Dendritic cell treated with granulocyte-macrophage colony-stimulating factor and Interleukin-4, amounts not matched to agents 40 ng/mL and 50 ng/mL, for 4 days (primary cell): ENCODE results near the gene GALNT12.

Experiments
- H3K27ac Mint-ChIP-seq: one replicate; pipeline ENCODE4 v1.8.0; 2022; ENCODE audit warnings: mild to moderate bottlenecking, mixed read lengths
- H3K27me3 Mint-ChIP-seq: one replicate; pipeline ENCODE4 v1.8.0; 2022; ENCODE audit warnings: mild to moderate bottlenecking, mixed read lengths
- H3K36me3 Mint-ChIP-seq: one replicate; pipeline ENCODE4 v1.8.0; 2022; ENCODE audit warnings: low read depth, mixed read lengths
- H3K4me1 Mint-ChIP-seq: one replicate; pipeline ENCODE4 v1.8.0; 2022; ENCODE audit warnings: low read depth, mixed read lengths
- H3K4me3 Mint-ChIP-seq: one replicate; pipeline ENCODE4 v1.8.0; 2022; ENCODE audit warnings: mild to moderate bottlenecking, moderate library complexity, mixed read lengths
- H3K9me3 Mint-ChIP-seq: one replicate; pipeline ENCODE4 v1.8.0; 2022; ENCODE audit warnings: mixed read lengths
- intact Hi-C: fragments of 100-400 bp; cut with micrococcal nuclease; formaldehyde crosslinking; loops from one replicate; pipeline ENCODE4 v1.15.0; 2022

Gene GALNT12

DNA sequence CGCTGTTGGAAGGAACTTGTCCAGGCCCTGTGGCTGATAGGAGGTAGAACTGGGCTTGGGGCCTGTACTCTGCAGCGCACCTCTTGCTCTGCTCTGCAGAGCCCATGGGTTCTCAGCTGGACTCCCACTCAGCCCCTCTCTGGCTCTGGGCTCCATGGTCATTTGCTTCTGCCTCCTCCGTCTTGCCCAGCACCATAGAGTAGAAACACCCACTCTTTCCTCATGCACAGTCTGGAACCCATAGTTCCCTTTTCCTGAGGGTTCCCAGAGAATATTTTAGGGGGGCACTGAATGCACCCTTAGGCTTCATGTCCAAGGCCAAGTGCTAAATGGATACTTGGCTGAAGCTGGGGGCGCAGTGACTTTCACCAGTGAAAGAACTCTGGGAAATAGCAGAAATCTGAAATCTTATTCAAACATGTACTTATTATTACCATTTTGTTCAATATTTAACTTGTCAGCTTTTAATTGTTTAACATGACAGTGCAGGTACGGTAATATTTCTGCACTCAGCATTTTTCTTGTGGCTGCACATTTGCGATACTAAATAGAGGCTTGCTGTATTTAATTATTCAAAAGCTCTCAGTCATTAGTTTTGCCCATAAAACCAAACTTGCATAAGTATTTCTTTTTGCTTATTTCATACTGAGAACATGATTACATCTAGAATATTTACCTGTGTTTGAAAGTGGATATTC lies 31.5 kb downstream of the GALNT12 start:
- H3K36me3 Mint-ChIP-seq: no peaks in the 10 kb centered on the region
- intact Hi-C loops: no loop called here
- H3K27ac Mint-ChIP-seq: no peak overlapping the region
- peaks cover 2% of the 10 kb centered on the region for H3K27me3 Mint-ChIP-seq
- H3K4me3 Mint-ChIP-seq: no peak overlapping the region
- peaks cover 39% of the 10 kb centered on the region for H3K4me1 Mint-ChIP-seq
- H3K9me3 Mint-ChIP-seq: no peaks in the 10 kb centered on the region

- Mint-ChIP-seq H3K27ac (no peak overlapping the region), H3K4me1 (peaks cover 32% of the 10 kb centered on the region), H3K4me3 (no peak overlapping the region), H3K9me3 (no peaks in the 10 kb centered on the region), H3K36me3 (no peaks in the 10 kb centered on the region), H3K27me3 (peaks cover under 1% of the 10 kb centered on the region)
- intact Hi-C loops: no loop called here
These were observed 32.3 kb downstream of the GALNT12 start for GRCh38 chr9:98839724-98840123.

DNA sequence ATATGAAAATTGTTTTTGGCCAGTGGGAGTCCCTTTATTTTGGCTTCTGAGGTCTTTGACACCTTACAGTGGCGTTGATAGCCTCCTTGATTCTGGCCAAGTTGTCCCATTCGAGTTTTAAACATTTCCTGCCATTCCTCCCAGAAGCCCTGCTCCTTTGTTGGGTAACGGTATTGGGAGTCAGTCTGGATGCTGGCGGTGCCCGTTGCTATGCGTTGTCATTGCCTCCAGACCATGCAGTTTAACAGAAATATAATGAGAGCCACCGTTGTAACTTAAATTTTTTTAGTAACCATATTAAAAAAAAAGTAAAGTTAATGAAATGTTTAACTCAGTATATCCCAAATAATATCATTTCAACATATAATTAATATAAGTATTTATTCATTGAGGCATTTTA lies 35.0 kb downstream of the GALNT12 start:
- Mint-ChIP-seq H3K27me3 (no peaks in the 10 kb centered on the region), H3K36me3 (no peaks in the 10 kb centered on the region), H3K4me1 (peaks cover 20% of the 10 kb centered on the region), H3K9me3 (no peaks in the 10 kb centered on the region), H3K27ac (no peak overlapping the region), H3K4me3 (no peak overlapping the region)
- intact Hi-C loops: no loop called here

DNA sequence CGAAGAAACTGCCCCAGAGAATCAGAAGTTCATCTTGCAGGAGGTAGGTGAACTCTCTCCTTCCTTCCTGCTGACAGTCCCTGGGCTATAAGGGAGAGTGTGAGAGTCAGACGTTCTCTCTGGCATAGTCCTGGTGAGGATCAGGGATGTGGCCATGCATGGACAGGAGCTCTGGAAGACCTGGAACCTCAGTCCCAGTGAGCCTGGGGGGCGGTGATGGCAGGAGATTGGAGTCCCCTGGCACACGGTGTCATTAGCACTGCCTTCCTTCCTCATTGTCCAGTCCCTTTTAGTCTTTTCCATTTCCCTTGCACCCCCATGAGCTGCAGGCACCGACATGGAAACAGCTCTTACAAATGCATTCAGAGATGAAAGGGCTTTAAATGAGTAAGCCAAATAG lies 38.6 kb downstream of the GALNT12 start:
- no peaks in the 10 kb centered on the region for H3K36me3 Mint-ChIP-seq
- H3K9me3 Mint-ChIP-seq: no peaks in the 10 kb centered on the region
- H3K4me1 Mint-ChIP-seq: peaks cover 10% of the 10 kb centered on the region
- intact Hi-C loops: loop anchor here (5.0 kb wide), 2 partner anchors 131 to 296 kb away; no protein-coding TSS in a partner anchor
- no peak overlapping the region for H3K27ac Mint-ChIP-seq
- no peak overlapping the region for H3K4me3 Mint-ChIP-seq
- H3K27me3 Mint-ChIP-seq: peaks cover 2% of the 10 kb centered on the region

GRCh38 chr9:98846879-98847278 lies 39.4 kb downstream of the GALNT12 start:
- peaks cover 2% of the 10 kb centered on the region for H3K27me3 Mint-ChIP-seq
- peaks cover 18% of the 10 kb centered on the region for H3K4me1 Mint-ChIP-seq
- H3K36me3 Mint-ChIP-seq: no peaks in the 10 kb centered on the region
- no peak overlapping the region for H3K27ac Mint-ChIP-seq
- no peak overlapping the region for H3K4me3 Mint-ChIP-seq
- no peaks in the 10 kb centered on the region for H3K9me3 Mint-ChIP-seq
- intact Hi-C loops: loop anchor here (5.0 kb wide), 2 partner anchors 130 to 295 kb away; no protein-coding TSS in a partner anchor

GRCh38 chr9:98848450-98849149 lies 41.1 kb downstream of the GALNT12 start:
- peaks cover 26% of the 10 kb centered on the region for H3K4me1 Mint-ChIP-seq
- H3K4me3 Mint-ChIP-seq: no peak overlapping the region
- H3K36me3 Mint-ChIP-seq: no peaks in the 10 kb centered on the region
- intact Hi-C loops: loop anchor here (1.0 to 5.0 kb wide), 3 partner anchors 129 to 294 kb away; no protein-coding TSS in a partner anchor
- peaks cover 2% of the 10 kb centered on the region for H3K27me3 Mint-ChIP-seq
- H3K27ac Mint-ChIP-seq: no peak overlapping the region
- no peaks in the 10 kb centered on the region for H3K9me3 Mint-ChIP-seq

DNA sequence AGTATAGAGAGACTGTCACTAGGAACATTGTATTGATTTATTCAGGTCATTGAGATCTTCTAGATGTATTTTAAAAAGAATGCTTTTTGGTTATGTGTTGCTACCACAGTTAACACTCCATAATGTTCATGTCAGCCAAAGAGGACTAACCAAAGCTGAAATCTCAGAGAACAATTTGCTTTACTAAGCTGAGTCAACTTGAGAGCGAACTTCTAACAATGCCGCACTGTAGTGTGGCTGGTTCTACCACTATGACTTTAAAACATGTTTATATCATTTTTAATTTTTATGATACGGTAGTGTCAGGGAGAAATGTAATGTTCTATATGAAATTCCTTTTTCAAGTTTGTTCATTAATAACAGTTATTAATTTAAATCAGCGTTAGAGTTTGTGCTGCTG lies 42.1 kb downstream of the GALNT12 start:
- intact Hi-C loops: loop anchor here (5.0 kb wide), 2 partner anchors 128 to 293 kb away; no protein-coding TSS in a partner anchor
- H3K4me3 Mint-ChIP-seq: no peak overlapping the region
- H3K4me1 Mint-ChIP-seq: peaks cover 31% of the 10 kb centered on the region
- peaks cover 2% of the 10 kb centered on the region for H3K27me3 Mint-ChIP-seq
- H3K27ac Mint-ChIP-seq: no peak overlapping the region
- H3K36me3 Mint-ChIP-seq: no peaks in the 10 kb centered on the region
- H3K9me3 Mint-ChIP-seq: no peaks in the 10 kb centered on the region

GRCh38 chr9:98850851-98851729 lies 43.6 kb downstream of the GALNT12 start:
- H3K4me3 Mint-ChIP-seq: no peak overlapping the region
- peaks cover 2% of the 10 kb centered on the region for H3K27me3 Mint-ChIP-seq
- H3K4me1 Mint-ChIP-seq: peaks cover 31% of the 10 kb centered on the region
- no peaks in the 10 kb centered on the region for H3K36me3 Mint-ChIP-seq
- intact Hi-C loops: no loop called here
- H3K27ac Mint-ChIP-seq: no peak overlapping the region
- H3K9me3 Mint-ChIP-seq: no peaks in the 10 kb centered on the region

- H3K4me3 Mint-ChIP-seq: no peak overlapping the region
- peaks cover 31% of the 10 kb centered on the region for H3K4me1 Mint-ChIP-seq
- H3K27me3 Mint-ChIP-seq: peaks cover 2% of the 10 kb centered on the region
- no peak overlapping the region for H3K27ac Mint-ChIP-seq
- no peaks in the 10 kb centered on the region for H3K9me3 Mint-ChIP-seq
- H3K36me3 Mint-ChIP-seq: no peaks in the 10 kb centered on the region
- intact Hi-C loops: no loop called here
These were observed 44.4 kb downstream of the GALNT12 start for GRCh38 chr9:98851730-98852459.

DNA sequence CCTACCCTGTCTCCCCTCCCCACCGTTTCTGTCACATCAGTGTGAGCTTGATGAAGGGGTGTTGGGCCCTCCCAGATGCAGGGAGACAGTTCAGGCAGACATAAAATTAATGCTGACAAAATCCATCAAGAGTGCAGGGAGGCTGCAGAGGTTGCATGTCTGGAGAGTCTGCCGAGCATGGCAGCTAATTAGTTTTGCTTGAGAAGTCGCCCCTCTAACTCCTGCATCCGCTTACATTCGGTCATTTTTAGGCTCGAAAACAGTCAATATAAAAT lies 44.9 kb downstream of the GALNT12 start:
- Mint-ChIP-seq H3K4me3 (no peak overlapping the region), H3K36me3 (no peaks in the 10 kb centered on the region), H3K27ac (no peak overlapping the region), H3K27me3 (peaks cover 2% of the 10 kb centered on the region), H3K9me3 (no peaks in the 10 kb centered on the region), H3K4me1 (peaks cover 31% of the 10 kb centered on the region)
- intact Hi-C loops: no loop called here

DNA sequence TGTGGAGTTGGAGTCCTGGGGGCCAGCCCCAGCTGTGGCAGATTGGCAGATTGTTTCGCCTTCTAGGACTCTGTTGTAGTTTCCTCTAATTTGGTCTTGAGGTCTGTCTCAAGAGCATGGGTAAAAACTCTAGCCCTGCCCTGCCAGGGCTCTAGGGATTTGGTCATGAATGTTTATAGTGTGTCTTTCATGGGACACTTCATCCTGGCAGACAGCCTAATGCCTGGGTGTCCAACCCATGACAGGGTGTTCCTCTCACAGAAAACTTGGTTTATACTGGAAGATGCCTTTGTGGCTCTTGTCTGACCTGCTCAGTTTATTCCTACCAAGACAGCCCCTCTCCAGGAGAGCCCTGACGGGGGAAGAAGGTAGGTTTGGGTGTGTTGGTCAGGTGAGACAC lies 45.5 kb downstream of the GALNT12 start:
- H3K27me3 Mint-ChIP-seq: peaks cover 2% of the 10 kb centered on the region
- H3K4me1 Mint-ChIP-seq: peaks cover 31% of the 10 kb centered on the region
- no peak overlapping the region for H3K27ac Mint-ChIP-seq
- H3K4me3 Mint-ChIP-seq: no peak overlapping the region
- no peaks in the 10 kb centered on the region for H3K36me3 Mint-ChIP-seq
- intact Hi-C loops: no loop called here
- H3K9me3 Mint-ChIP-seq: no peaks in the 10 kb centered on the region

DNA sequence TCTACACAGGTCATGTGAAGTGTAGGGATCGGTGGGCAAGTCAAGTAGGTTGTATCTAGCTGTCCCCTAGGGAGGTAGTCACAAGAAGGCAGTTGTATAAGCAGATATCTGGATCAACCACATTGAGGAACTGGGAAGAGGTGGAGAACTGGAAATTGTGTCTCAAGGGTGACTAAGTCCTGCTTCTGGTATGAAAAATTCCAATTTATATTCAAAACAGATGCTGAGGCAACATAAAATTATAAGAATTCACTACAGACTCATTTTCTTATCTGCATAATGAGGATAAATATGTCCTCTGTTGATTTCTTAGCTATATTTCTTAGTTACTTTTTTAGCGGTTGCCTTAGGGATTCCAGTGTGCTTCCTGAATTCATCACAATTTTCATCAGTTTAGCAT lies 46.8 kb downstream of the GALNT12 start:
- Mint-ChIP-seq H3K4me3 (no peak overlapping the region), H3K27me3 (no peaks in the 10 kb centered on the region)
- intact Hi-C loops: no loop called here

GRCh38 chr9:98855592-98855991 lies 48.1 kb downstream of the GALNT12 start:
- Mint-ChIP-seq H3K27me3 (no peaks in the 10 kb centered on the region), H3K9me3 (no peaks in the 10 kb centered on the region), H3K4me1 (peaks cover 27% of the 10 kb centered on the region), H3K27ac (no peak overlapping the region), H3K4me3 (no peak overlapping the region), H3K36me3 (no peaks in the 10 kb centered on the region)
- intact Hi-C loops: no loop called here

More for the DNA sequence above, 46.8 kb downstream of the GALNT12 start:
- peaks cover 24% of the 10 kb centered on the region for H3K4me1 Mint-ChIP-seq
- H3K36me3 Mint-ChIP-seq: no peaks in the 10 kb centered on the region
- no peaks in the 10 kb centered on the region for H3K9me3 Mint-ChIP-seq
- H3K27ac Mint-ChIP-seq: no peak overlapping the region
